KOPT-K1 (cell line): ENCODE data around the gene PNMA6E.

Experiments used
- H3K27ac ChIP-seq: fragments of 200-600 bp; sonication (generic); 2 replicates; pipeline ENCODE4 v1.5.1; 2016; ENCODE audit warnings: antibody characterized with exemption, mild to moderate bottlenecking, low read depth, low read length; ENCODE audit not compliant: poor library complexity, severe bottlenecking
- H3K36me3 ChIP-seq: fragments of 200-600 bp; sonication (generic); 2 replicates; pipeline ENCODE4 v1.5.1; 2017; ENCODE audit warnings: antibody characterized with exemption, mild to moderate bottlenecking, low read length, moderate library complexity; ENCODE audit not compliant: insufficient read depth
- H3K9me3 ChIP-seq: fragments of 200-600 bp; sonication (generic); 2 replicates; pipeline ENCODE4 v1.5.1; 2017; ENCODE audit warnings: antibody characterized with exemption, low read length, mild to moderate bottlenecking; ENCODE audit not compliant: insufficient read depth, poor library complexity, severe bottlenecking

The PNMA6E gene

DNA sequence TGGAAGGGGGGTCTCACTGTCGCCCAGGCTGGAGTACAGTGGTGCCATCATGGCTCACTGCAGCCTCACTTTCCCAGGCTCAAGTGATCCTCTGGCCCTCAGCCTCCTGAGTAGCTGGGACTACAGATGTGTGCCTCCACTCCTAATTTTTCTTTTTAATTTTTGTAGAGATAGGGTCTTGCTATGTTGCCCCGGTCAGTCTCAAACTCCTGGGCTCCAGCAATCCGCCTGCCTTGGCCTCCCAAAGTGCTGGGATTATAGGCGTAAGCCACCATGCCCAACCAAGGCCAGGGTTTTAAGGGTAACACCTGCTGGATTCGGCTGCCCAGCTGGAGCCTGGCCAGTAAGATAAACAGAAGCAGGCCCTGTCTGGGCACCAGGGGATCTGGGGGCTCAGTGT, 41.3 kb upstream of the PNMA6E start:
- Histone ChIP-seq H3K36me3 (0 out of 2 replicates have a peak, but pooled peaks cover 4% of the 10 kb centered on the region), H3K27ac (no peak overlapping the region), H3K9me3 (no peaks in the 10 kb centered on the region)

DNA sequence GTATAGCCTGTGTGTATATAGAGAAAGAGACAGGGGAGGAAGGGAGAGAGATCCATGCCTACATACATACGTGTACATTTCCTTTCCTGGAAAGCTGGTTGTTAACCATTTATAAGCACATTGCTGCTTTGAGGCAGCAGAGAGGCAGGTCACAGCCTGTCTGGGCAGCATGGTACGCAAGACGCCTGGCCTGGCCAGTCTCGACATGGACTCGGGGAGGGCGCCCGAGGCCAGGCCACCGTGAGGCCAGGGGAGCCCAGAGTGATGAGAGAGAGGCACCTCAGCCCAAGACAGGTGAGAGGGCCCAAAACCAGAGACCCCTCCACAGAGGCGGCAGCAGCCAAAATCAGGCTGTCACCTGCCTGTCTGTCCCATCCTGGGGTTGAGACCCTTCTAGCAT, 40.8 kb upstream of the PNMA6E start:
- H3K36me3 ChIP-seq = no peaks in the 10 kb centered on the region
- no peak overlapping the region for H3K27ac ChIP-seq
- H3K9me3 ChIP-seq = no peaks in the 10 kb centered on the region

DNA sequence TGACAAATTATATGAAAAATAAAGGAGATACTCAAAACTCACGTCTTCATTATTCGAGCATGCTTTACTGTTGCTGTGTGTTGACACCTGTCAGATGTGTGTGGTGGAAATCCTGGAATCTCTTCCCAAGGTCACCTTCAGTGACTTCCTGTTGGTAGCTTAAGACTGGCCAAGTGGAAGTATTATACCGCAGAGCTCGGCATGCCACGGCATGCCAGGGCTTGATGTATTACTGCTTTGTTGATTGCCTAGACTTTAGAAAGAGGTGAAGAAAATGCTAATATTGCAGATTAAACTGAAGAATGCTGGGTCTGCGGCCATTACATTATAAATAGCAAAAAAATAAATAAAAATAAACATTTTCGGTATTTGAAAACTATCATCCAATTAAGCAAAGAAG, 40.1 kb upstream of the PNMA6E start:
- no peaks in the 10 kb centered on the region for H3K9me3 ChIP-seq

DNA sequence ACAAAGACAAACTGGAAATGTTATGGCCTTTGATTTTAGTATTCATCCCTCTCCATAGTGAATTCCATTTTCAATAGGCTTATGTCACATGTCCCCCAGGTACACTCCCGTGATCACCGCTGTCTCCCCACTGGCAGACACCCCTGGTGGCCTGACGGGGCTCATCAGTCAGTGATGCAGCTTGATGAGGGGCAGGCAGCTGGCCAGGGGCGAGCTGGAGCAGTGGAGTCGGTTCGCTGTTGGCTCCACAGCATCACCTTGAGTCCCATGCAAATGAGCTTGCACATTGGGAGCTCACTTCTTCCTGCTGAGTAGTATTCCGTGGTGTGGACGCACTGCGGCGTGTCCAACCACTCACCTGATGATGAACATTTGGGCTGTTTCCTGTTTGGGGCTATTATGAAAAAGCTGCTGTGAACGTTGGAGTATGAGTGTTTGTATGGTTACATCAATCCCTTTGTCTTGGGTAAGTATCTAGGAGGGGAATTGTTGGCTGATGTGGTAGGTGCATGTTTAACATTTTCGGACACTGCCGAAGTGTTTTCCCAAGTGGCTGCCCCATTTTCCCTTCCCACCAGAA, 39.5 kb upstream of the PNMA6E start:
- Histone ChIP-seq H3K9me3 (no peaks in the 10 kb centered on the region), H3K27ac (no peak overlapping the region), H3K36me3 (no peaks in the 10 kb centered on the region)

More for the DNA sequence above, 40.1 kb upstream of the PNMA6E start:
- H3K27ac ChIP-seq = no peak overlapping the region
- no peaks in the 10 kb centered on the region for H3K36me3 ChIP-seq

DNA sequence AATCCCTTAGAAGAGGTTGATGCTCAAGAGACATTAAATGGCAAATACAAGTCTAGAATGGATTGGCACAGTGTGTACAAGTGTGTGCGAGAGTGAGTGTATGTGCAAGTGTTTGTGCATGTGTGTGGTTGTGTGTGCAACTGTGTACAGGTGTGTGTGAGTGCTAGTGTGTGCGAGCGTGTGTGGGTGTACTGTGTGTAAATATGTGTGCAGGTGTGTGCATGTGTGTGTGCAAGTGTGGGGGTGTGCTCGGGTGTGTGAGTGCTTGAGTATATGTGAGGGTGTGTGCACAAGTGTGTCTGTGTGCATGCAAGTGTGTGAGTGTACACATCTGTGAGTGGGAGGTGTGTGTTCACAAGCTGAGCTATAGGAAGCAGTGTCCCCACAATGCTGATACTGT, 38.8 kb upstream of the PNMA6E start:
- H3K27ac ChIP-seq = no peak overlapping the region

DNA sequence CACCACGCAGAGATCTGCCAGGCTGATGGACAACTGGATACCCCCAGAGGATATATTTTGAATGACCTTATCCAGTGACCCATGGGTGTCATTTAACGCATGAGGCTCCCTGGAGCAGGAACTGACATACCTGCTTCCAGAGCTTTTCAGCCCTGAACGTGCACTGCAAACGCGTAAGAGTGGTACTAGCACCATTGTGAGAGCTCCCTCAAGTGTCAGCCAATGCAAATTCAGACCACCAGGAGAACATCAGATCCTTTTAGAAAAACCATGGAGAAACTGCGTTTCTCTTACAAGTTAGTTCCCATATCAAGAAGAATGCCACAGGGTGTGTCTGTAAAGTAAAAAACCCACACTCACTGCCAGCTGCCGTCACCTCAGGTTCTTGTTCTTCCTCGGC, 37.4 kb upstream of the PNMA6E start:
- no peaks in the 10 kb centered on the region for H3K36me3 ChIP-seq
- H3K27ac ChIP-seq = no peak overlapping the region
- no peaks in the 10 kb centered on the region for H3K9me3 ChIP-seq

More for the DNA sequence above, 38.8 kb upstream of the PNMA6E start:
- Histone ChIP-seq H3K9me3 (no peaks in the 10 kb centered on the region), H3K36me3 (no peaks in the 10 kb centered on the region)

DNA sequence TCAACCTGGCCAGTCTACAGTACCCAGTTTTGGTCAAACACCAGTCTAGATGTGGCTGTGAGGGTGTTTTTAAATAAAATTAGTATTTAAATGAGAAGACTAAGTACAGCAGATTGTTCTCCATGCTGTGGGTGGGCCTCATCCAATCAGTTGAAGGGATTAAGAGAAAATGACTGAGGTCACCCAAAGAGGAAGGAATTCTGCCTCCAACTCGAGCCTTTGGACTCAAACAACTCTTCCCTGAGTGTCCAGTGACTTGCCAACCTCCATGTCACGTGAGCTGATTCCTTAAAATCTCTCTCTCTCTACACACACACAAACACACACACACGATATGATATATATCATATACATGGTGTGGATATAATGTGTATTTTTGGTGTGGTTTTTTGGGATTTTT, 34.7 kb upstream of the PNMA6E start:
- no peaks in the 10 kb centered on the region for H3K9me3 ChIP-seq
- no peak overlapping the region for H3K27ac ChIP-seq
- H3K36me3 ChIP-seq = no peaks in the 10 kb centered on the region

DNA sequence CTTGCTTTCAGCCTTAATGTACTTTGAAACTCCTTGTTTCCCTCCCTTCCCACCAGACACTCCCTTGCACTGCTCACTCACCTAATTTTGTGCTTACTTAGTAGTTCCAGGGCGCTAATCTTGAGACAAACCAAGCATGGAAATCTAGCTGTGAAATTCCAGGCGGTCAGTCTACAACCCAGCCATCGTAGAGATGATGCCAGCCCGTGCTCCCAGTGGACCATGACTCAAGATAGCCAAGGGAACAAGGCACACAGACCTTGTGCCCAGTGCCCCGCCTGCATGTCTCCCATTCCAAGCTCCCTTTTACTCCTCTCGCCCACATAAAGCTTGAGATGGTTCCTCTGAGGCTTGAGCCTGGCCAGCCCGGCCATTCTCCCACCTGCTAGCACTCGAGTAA, 33.7 kb upstream of the PNMA6E start:
- no peaks in the 10 kb centered on the region for H3K36me3 ChIP-seq
- no peak overlapping the region for H3K27ac ChIP-seq
- no peaks in the 10 kb centered on the region for H3K9me3 ChIP-seq

DNA sequence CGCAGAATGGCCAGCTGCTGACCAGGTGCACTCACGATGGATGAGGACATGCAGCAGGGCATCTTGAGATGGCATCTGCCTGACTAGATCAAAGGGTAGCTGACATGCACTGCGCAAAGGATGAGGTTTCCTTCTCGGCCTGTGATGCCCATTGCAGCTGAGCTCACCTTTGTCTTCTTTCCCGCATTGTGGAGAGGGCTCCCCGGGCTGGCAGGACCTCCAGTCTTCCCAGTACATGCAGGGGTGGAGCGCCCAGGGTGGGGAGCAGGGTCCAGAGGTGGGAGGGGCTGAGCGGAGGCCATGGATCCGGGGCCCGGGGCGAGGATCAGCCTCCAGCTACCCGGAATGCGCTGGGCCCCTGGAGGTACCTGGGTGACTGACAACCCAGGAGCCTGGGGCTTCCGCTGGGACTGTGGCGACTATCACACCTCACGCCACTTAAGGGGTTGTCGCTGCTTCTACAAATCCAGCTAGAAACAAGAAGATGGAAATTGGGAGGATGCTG, 32.7 kb upstream of the PNMA6E start:
- H3K27ac ChIP-seq = no peak overlapping the region
- H3K36me3 ChIP-seq = no peaks in the 10 kb centered on the region
- H3K9me3 ChIP-seq = no peaks in the 10 kb centered on the region

DNA sequence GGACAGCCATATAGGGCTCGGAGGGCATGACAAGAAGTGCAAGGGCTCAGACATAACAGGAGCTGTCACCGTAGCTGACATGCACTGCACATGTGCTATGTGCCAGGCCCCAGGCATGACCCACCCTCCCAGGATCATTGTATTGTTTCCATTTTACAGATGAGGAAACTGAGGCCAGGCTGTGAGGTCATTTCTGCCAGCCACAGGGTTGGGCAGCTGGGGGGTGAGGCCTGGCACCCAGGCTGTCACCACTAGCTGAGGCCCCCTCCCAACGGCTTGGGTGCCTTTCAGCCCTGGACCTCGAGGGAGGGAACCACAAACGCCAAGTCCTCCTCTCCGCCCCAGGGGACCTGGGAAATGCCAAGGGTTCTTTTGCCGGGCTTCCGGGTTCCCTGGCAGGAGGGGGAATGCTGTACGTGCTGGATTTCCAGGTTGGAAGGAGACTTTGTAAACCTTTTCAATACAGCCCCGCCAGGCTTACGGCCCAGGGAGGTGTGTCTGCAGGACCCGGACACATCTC, 32.1 kb upstream of the PNMA6E start:
- Histone ChIP-seq H3K36me3 (no peaks in the 10 kb centered on the region), H3K9me3 (no peaks in the 10 kb centered on the region), H3K27ac (no peak overlapping the region)

DNA sequence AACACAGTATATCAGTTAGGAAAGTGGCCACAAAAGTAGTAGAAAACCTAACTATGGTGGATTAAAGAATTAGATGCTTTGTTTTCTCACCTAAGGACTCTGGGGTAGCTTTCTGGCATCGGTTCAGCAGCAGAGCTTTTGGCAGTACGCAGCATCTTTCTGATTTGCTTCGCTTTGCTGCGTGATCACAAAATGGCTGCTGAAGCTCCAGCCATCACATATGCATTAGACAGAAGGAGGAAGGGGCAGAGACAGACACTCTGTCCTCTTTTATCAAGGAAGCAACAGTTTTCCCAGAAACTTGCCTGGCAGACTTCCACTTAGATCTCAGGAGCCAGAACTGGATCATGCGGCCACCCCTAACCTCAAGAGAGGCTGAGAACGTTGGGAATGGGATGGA, 29.6 kb upstream of the PNMA6E start:
- Histone ChIP-seq H3K27ac (no peak overlapping the region), H3K36me3 (no peaks in the 10 kb centered on the region), H3K9me3 (no peaks in the 10 kb centered on the region)

DNA sequence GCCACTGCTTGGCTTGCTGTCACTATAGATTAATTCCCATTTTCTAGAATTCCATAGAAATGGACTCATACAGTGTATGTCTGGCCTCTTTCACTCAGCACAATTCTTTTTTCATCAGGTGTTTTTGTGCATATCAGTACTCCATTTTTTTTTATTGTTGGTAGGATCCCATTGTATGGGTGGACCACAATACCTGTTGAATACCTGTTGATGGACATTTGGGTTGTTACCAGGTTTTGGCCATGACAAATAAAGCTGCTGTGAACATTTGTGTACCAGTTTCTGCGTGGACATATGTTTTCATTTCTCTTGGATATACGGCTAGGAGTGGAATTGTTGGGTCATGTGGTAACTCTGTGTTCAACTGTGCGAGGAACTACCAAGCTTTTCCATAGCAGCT, 25.1 kb upstream of the PNMA6E start:
- H3K9me3 ChIP-seq = no peaks in the 10 kb centered on the region
- no peak overlapping the region for H3K27ac ChIP-seq
- H3K36me3 ChIP-seq = no peaks in the 10 kb centered on the region

DNA sequence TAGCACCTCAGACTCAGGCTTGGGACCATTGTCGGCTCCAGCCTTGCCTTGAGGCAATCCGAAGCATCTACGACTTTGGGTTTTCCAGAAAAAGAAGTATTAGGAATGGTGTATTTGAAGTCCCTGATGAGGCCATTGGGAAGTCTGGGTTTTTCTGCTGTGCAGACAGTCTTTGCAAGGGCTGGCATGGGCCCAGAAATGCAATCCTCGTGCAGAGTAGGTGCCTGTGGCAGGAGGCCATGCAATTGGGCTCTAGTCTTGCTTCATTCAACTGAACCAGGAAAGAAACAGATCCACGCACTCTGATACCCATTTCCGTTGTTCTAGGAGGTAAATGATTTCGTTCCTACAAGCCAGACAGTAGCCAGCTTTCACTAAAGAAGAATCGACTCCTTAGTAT, 22.5 kb upstream of the PNMA6E start:
- Histone ChIP-seq H3K9me3 (no peaks in the 10 kb centered on the region), H3K36me3 (no peaks in the 10 kb centered on the region), H3K27ac (no peak overlapping the region)

DNA sequence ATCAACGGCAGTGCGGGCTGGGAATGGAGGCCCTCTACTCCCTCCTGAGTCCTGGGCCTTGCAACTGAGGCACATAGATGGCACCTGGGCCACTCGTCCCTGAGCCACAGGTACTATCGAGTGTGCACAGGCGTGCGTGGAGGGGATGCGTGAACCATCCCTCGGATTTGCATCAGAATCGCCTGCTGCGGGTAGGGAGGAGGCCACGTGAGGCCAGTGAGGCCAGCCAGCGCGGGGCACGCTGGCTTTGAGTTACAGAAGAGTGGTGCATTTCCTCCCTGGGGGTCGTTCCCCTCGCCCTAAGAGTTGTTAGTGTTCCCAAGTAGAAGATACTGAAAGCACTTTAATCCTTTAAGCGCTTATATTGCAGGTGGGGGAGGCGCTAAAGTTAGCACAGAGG, 20.7 kb upstream of the PNMA6E start:
- Histone ChIP-seq H3K36me3 (no peaks in the 10 kb centered on the region), H3K9me3 (no peaks in the 10 kb centered on the region), H3K27ac (no peak overlapping the region)

DNA sequence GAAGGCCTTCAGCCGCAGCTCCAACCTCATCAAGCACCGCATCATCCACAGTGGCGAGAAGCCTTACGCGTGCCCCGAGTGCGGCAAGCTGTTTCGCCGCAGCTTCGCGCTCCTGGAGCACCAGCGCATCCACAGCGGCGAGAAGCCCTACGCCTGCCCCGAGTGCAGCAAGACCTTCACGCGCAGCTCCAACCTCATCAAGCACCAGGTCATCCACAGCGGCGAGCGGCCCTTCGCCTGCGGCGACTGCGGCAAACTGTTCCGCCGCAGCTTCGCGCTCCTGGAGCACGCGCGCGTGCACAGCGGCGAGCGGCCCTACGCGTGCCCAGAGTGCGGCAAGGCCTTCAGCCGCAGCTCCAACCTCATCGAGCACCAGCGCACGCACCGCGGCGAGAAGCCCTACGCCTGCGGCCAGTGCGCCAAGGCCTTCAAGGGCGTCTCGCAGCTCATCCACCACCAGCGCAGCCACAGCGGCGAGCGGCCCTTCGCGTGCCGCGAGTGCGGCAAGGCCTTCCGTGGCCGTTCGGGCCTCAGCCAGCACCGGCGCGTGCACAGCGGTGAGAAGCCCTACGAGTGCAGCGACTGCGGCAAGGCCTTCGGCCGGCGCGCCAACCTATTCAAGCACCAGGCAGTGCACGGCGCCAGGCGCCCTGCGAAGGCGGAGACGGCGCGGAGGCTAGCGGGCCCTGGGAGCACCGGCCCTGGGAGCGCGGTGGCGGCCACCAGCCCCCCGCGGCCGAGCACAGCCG, 19.9 kb upstream of the PNMA6E start:
- no peaks in the 10 kb centered on the region for H3K9me3 ChIP-seq
- no peaks in the 10 kb centered on the region for H3K36me3 ChIP-seq
- no peak overlapping the region for H3K27ac ChIP-seq

DNA sequence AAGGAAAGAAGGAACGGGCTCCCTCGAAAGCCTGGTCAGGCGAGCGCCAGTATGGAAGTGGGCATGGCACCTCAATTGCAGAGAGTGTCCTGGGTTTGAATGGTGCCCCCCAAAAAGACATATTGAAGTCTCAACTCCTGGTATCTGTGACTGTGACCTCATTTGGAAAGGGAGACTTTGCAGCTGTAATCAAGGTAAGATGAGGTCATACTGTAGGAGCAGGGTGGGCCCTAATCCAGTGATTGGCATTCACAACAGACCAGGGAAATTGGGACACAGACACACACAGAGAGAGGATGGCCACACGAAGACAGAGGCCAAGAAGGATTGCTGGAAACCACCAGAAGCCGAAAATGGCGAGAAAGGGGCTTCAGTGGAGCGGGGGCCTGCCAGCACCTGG, 16.5 kb upstream of the PNMA6E start:
- Histone ChIP-seq H3K27ac (no peak overlapping the region), H3K36me3 (no peaks in the 10 kb centered on the region), H3K9me3 (no peaks in the 10 kb centered on the region)
